Caco-2 (cell line): Measurements from ENCODE around the gene UGT1A3. TPM values are rescaled to one million over a fixed set of nuclear protein-coding genes. Genes with fewer than 3 reads are reported as not detected.

ENCODE experiments used
- BruUV-seq: library from RNA; stranded (reverse); fragments of 400-500 nt; replicated peaks from 2 replicates; lab custom pipeline; 2021; lab: Mats Ljungman, UMichigan
- CTCF ChIA-PET: fragments of 300-600 bp; sonication (Branson Sonifier 250); formaldehyde crosslinking; loops from one replicate; lab custom pipeline; 2022; ENCODE audit warnings: antibody characterized with exemption; lab: Charles Lee
- POLR2A ChIA-PET: fragments of 300-600 bp; sonication (Branson Sonifier 250); formaldehyde crosslinking; loops from one replicate; lab custom pipeline; 2022; ENCODE audit warnings: antibody characterized with exemption; lab: Charles Lee
- DNase-seq, 2 experiments: peaks; one replicate each; pipeline versions ENCODE4 v3.0.0 to v3.0.0-alpha.2; 2020 to 2022
- H3K27me3 ChIP-seq: replicated peaks from 2 replicates; pipeline ENCODE4 v1.6.0; 2011; ENCODE audit warnings: low read length; ENCODE audit not compliant: control insufficient read depth, insufficient read depth
- H3K36me3 ChIP-seq: 2 replicates; pipeline ENCODE4 v1.5.1; 2011; ENCODE audit warnings: low read length; ENCODE audit not compliant: control insufficient read depth, insufficient read depth
- H3K4me1 ChIP-seq: fragments of 250-450 bp; sonication (Bioruptor Pico); 2 replicates; pipeline ENCODE4 v1.5.1; 2020; ENCODE audit warnings: mild to moderate bottlenecking
- H3K4me3 ChIP-seq: 2 replicates; pipeline ENCODE4 v1.5.1; 2011; ENCODE audit warnings: low read depth, mild to moderate bottlenecking, control low read depth, low read length
- H3K9me3 ChIP-seq: fragments of 250-450 bp; sonication (Bioruptor Pico); 2 replicates; pipeline ENCODE4 v1.5.1; 2020; ENCODE audit warnings: mild to moderate bottlenecking, moderate library complexity
- H3K27ac Mint-ChIP-seq: one replicate; pipeline ENCODE4 v1.8.0; 2022; ENCODE audit warnings: mixed read lengths; ENCODE audit not compliant: unreplicated experiment
- H3K27me3 Mint-ChIP-seq: one replicate; pipeline ENCODE4 v1.8.0; 2022; ENCODE audit warnings: mixed read lengths; ENCODE audit not compliant: insufficient read depth, unreplicated experiment
- H3K36me3 Mint-ChIP-seq: one replicate; pipeline ENCODE4 v1.8.0; 2022; ENCODE audit warnings: mild to moderate bottlenecking, mixed read lengths; ENCODE audit not compliant: insufficient read depth, unreplicated experiment
- H3K4me1 Mint-ChIP-seq: one replicate; pipeline ENCODE4 v1.8.0; 2022; ENCODE audit warnings: low read depth, mixed read lengths; ENCODE audit not compliant: unreplicated experiment
- H3K4me3 Mint-ChIP-seq: one replicate; pipeline ENCODE4 v1.8.0; 2022; ENCODE audit warnings: mild to moderate bottlenecking, moderate library complexity, mixed read lengths; ENCODE audit not compliant: unreplicated experiment
- H3K9me3 Mint-ChIP-seq: one replicate; pipeline ENCODE4 v1.8.0; 2022; ENCODE audit warnings: mixed read lengths; ENCODE audit not compliant: unreplicated experiment
- CTCF ChIP-seq, 2 experiments: fragments of 200-600 bp in 1 of 2; IDR thresholded peaks; 1 replicate in 1 of 2; 2 replicates in 1 of 2; pipeline versions ENCODE4 v1.5.1 to v1.8.0; 2011 to 2022; ENCODE audit warnings: antibody characterized with exemption in 1 of 2, control low read depth in 1 of 2, inconsistent platforms in 1 of 2, low read depth in 1 of 2, low read length in 1 of 2, mild to moderate bottlenecking in 1 of 2, moderate library complexity in 1 of 2; ENCODE audit not compliant: insufficient read depth in 1 of 2, severe bottlenecking in 1 of 2, unreplicated experiment in 1 of 2
- intact Hi-C: fragments of 100-400 bp; cut with micrococcal nuclease; formaldehyde crosslinking; loops from one replicate; pipeline ENCODE4 v1.10.0; 2022; ENCODE audit not compliant: unreplicated experiment
- total RNA-seq: library from RNA; stranded (reverse); gene quantifications from 2 replicates; pipeline ENCODE4 v1.2.3, GENCODE V29; 2022

The UGT1A3 gene
- total RNA-seq, 1 experiment from 2014 or later: 0.64 TPM

GRCh38 chr2:233807966-233808935 is 79.4 kb downstream of the UGT1A3 start:
- Histone ChIP-seq H3K4me3 (no peak overlapping the region), H3K27me3 (no peaks in the 10 kb centered on the region), H3K9me3 (no peaks in the 10 kb centered on the region), H3K36me3 (no peaks in the 10 kb centered on the region), H3K4me1 (no peaks in the 10 kb centered on the region)
- DNase-seq: no peak
- no peak for TF ChIP-seq CTCF (IDR thresholded peaks at IDR 0.05; ENCODE audit: insufficient read depth in 1 of 2, low read depth in 1 of 2, low read length in 1 of 2, severe bottlenecking in 1 of 2, unreplicated experiment in 1 of 2)
- Mint-ChIP-seq H3K27ac (no peak overlapping the region), H3K9me3 (no peaks in the 10 kb centered on the region), H3K4me3 (no peak overlapping the region), H3K4me1 (no peaks in the 10 kb centered on the region), H3K36me3 (no peaks in the 10 kb centered on the region), H3K27me3 (no peaks in the 10 kb centered on the region)
- ChIA-PET POLR2A (no interaction called here), CTCF (no interaction called here)
- BruUV-seq: no TSS peak
- intact Hi-C loops: no loop called here

GRCh38 chr2:233810385-233810784 is 81.5 kb downstream of the UGT1A3 start:
- no TSS peak for BruUV-seq
- Mint-ChIP-seq H3K27me3 (no peaks in the 10 kb centered on the region), H3K36me3 (no peaks in the 10 kb centered on the region), H3K9me3 (no peaks in the 10 kb centered on the region), H3K4me3 (no peak overlapping the region), H3K27ac (no peak overlapping the region), H3K4me1 (no peaks in the 10 kb centered on the region)
- Histone ChIP-seq H3K4me3 (no peak overlapping the region), H3K9me3 (no peaks in the 10 kb centered on the region), H3K36me3 (no peaks in the 10 kb centered on the region), H3K27me3 (no peaks in the 10 kb centered on the region), H3K4me1 (no peaks in the 10 kb centered on the region)
- no peak for TF ChIP-seq CTCF (IDR thresholded peaks at IDR 0.05; ENCODE audit: insufficient read depth in 1 of 2, low read depth in 1 of 2, low read length in 1 of 2, severe bottlenecking in 1 of 2, unreplicated experiment in 1 of 2)
- intact Hi-C loops: no loop called here
- POLR2A ChIA-PET: no interaction called here
- no peak for DNase-seq
- CTCF ChIA-PET: no interaction called here

GRCh38 chr2:233811087-233811486 is 82.2 kb downstream of the UGT1A3 start:
- Mint-ChIP-seq H3K4me1 (no peaks in the 10 kb centered on the region), H3K4me3 (no peak overlapping the region), H3K27ac (no peak overlapping the region), H3K36me3 (no peaks in the 10 kb centered on the region), H3K27me3 (no peaks in the 10 kb centered on the region), H3K9me3 (no peaks in the 10 kb centered on the region)
- H3K36me3 ChIP-seq: no peaks in the 10 kb centered on the region
- ChIA-PET CTCF (no interaction called here), POLR2A (no interaction called here)
- intact Hi-C loops: no loop called here
- DNase-seq: no peak
- no peaks in the 10 kb centered on the region for H3K4me1 ChIP-seq
- TF ChIP-seq CTCF (IDR thresholded peaks at IDR 0.05; ENCODE audit: insufficient read depth in 1 of 2, low read depth in 1 of 2, low read length in 1 of 2, severe bottlenecking in 1 of 2, unreplicated experiment in 1 of 2): no peak
- no peaks in the 10 kb centered on the region for H3K27me3 ChIP-seq
- no peaks in the 10 kb centered on the region for H3K9me3 ChIP-seq
- BruUV-seq: no TSS peak
- H3K4me3 ChIP-seq: no peak overlapping the region
